ENCODE results near the gene MLH3. TPM values are rescaled to one million over a fixed set of nuclear protein-coding genes. Genes with fewer than 3 reads are reported as not detected.

The MLH3 gene
- total and polyA plus RNA-seq, 10 of the 15 experiments (the other 5 are each of a cell fraction or from before 2014, with no cell fraction given) = 12.6 to 31.2 (median 19.6) TPM

GRCh38 chr14:75013290-75013689 lies 38.0 kb downstream of the MLH3 start:
- H3K9ac ChIP-seq (ENCODE audit: control insufficient read depth, insufficient read depth, low read length) = no peak overlapping the region
- WGBS (ENCODE audit: insufficient coverage, insufficient replicate concordance, low lambda C conversion rate, missing lambda C conversion rate) = 98% methylated on average over 6 of the region's 6 CpGs
- no peaks in the 10 kb centered on the region for H3K9me3 ChIP-seq (replicated peaks; ENCODE audit: control insufficient read depth, insufficient read depth, low read length)
- no peaks in the 10 kb centered on the region for H4K20me1 ChIP-seq (ENCODE audit: control insufficient read depth, insufficient read depth)
- H2AFZ ChIP-seq (ENCODE audit: control insufficient read depth, low read depth, low read length) = no peak overlapping the region
- ChIA-PET CTCF (interaction anchor here (0.9 to 3.6 kb wide), 4 partner anchors 10 to 152 kb away, joined by 3 to 15 read pairs (median 3); no protein-coding TSS in a partner anchor), SMC1A (ENCODE audit: uncharacterized antibody, unreplicated experiment) (interaction anchor here (2.8 kb wide), 1 partner anchor 10 kb away, joined by 13 read pairs; no protein-coding TSS in a partner anchor), POLR2A (no interaction called here), RAD21 (ENCODE audit: unreplicated experiment) (interaction anchor here (1.0 kb wide), 1 partner anchor 10 kb away, joined by 3 read pairs; no protein-coding TSS in a partner anchor)
- FAIRE-seq = no peak
- no peak overlapping the region for H3K4me2 ChIP-seq (ENCODE audit: control insufficient read depth, insufficient read depth)
- no peaks in the 10 kb centered on the region for H3K79me2 ChIP-seq (ENCODE audit: control insufficient read depth, insufficient read depth, low read length)
- no peaks in the 10 kb centered on the region for H3K27me3 ChIP-seq (replicated peaks in 1 of 2; ENCODE audit: control insufficient read depth in 2 of 2, insufficient read depth in 2 of 2, low read length in 1 of 2)
- DNase-seq (ENCODE audit: low read depth, low spot score) = no peak
- in situ Hi-C loops (cut with MboI) (no loop called here), intact Hi-C loops (cut with micrococcal nuclease; ENCODE audit: unreplicated experiment) (no loop called here)
- no peak for ATAC-seq
- peaks cover 4 to 27% of the 10 kb centered on the region in 2 experiments for H3K36me3 ChIP-seq (ENCODE audit: control insufficient read depth in 2 of 2, insufficient read depth in 2 of 2, low read length in 1 of 2)
- H3K4me1 ChIP-seq (ENCODE audit: control insufficient read depth, insufficient read depth, low read length) = no peaks in the 10 kb centered on the region
- H3K4me3 ChIP-seq = no peak overlapping the region
- TF ChIP-seq PAX5 (IDR thresholded peaks at IDR 0.05; ENCODE audit: borderline replicate concordance, low read depth, low read length) = no peak
- no peak for TF ChIP-seq ZNF207 (IDR thresholded peaks at IDR 0.05; ENCODE audit: borderline replicate concordance)
- no peak for TF ChIP-seq POLR2A (IDR thresholded peaks at IDR 0.05; ENCODE audit: low read depth, low read length)
- no peak for TF ChIP-seq JUND (IDR thresholded peaks at IDR 0.05; ENCODE audit: low read depth, low read length)
- TF ChIP-seq RBBP5 (conservative IDR thresholded peaks at IDR 0.05) = no peak
- TF ChIP-seq POLR2AphosphoS5 (IDR thresholded peaks at IDR 0.05; ENCODE audit: low read length) = no peak
- no peak for TF ChIP-seq ETV6 (conservative IDR thresholded peaks at IDR 0.05 in 1 of 2, IDR thresholded peaks at IDR 0.05 in 1 of 2; ENCODE audit: borderline replicate concordance in 1 of 2, low read depth in 1 of 2)
- TF ChIP-seq HDAC2 (IDR thresholded peaks at IDR 0.05) = no peak
- no peak for TF ChIP-seq FOS (IDR thresholded peaks at IDR 0.05; ENCODE audit: borderline replicate concordance, extremely low read depth, insufficient read length)
- TF ChIP-seq ZSCAN29 (IDR thresholded peaks at IDR 0.05) = no peak
- TF ChIP-seq SMARCA5 (IDR thresholded peaks at IDR 0.05) = no peak
- no TSS peak for BruUV-seq (replicated peaks)
- no peak overlapping the region for H3K27ac ChIP-seq (ENCODE audit: control insufficient read depth, insufficient read depth)
